Activated CD4-positive, alpha-beta T cell treated with anti-CD3 and anti-CD28 coated beads, Interleukin-2, Interleukin-4, amounts not matched to agents 100 ng/mL and 50 ng/mL, durations not matched to agents 16 hours and 8 hours (primary cell): ENCODE measurements around the gene SMC3.
A peak's percentile ranks its signal among the peaks of the same experiment; 100 is the strongest.
"Not testable (repeated sequence)": the region's sequence is repeated elsewhere in the genome, so short reads cannot be mapped to it uniquely, and the experiment has no call there.

ENCODE experiments used
- DNase-seq: peaks from one replicate; pipeline ENCODE4 v3.0.0-alpha.2; 2020; ENCODE audit warnings: low spot score

The SMC3 gene

DNA sequence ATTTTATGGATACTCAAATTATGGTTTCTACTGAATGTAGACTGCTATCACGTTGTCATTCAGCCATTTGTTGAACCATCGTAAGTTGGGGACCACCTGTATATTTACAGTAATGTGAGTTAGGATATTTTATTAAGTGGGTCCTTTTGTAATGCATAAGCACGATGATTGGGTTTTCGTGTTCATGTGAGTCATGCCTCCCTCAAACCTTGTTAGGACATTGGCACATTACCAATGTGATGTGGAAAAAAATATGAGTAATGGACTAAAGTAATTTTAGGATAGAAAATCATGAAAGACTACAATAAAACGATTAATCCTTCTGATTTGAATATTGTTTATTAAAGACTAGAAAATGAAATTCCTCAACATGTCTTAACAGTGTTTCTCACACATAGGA, 8.7 kb downstream of the SMC3 start:
- no peak for DNase-seq

GRCh38 chr10:110577056-110577455, 9.6 kb downstream of the SMC3 start:
- DNase-seq = no peak

DNA sequence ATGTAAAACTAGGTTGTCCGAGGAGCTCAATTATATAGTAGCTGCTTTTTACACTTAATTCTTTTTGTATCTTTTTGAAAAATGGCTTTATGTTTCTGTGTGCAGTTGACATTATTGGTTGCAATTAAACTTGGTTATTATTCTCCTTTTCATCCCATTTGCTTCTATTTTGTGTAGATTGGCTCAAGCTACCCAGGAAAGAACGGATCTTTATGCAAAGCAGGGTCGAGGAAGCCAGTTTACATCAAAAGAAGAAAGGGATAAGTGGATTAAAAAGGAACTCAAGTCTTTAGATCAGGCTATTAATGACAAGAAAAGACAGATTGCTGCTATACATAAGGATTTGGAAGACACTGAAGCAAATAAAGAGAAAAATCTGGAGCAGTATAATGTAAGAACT, 16.5 kb downstream of the SMC3 start:
- no peak for DNase-seq

DNA sequence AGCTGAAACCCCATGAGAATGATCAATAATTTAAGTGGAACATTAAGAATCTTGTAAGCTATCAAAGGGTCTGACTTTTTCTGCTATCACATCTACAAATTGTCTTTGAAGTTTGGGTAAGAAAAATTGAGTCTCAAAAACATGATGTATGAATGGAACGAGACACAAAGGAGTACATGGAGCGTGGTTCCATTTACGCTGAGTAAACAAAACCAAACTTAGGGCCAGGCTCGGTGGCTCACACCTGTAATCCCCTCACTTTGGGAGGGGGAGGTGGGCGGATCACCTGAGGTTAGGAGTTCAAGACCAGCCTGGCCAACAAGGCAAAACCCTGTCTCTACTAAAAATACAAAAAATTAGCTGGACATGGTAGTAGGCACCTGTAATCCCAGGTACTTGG, 24.3 kb downstream of the SMC3 start:
- DNase-seq = no peak

DNA sequence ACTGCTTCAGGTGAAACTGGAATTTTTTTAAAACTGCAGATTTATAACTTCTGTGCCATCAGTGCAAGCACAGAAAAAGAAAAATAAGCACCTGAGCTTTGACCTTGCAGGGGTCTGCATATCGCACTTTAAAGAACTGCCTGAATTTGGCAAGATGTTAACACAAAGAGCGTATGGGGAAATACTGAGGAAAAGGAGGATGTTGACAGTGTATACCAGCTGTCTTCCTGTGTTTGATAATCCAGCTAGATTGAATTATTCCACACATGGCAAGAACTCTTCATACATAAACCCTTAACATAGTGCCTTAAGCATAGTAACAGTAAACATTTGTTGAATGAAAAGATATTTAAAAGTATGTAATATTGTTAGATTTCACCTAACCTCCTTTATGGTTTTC, 30.0 kb downstream of the SMC3 start:
- DNase-seq = no peak

- DNase-seq = peak; percentile 61
These were observed 33.1 kb downstream of the SMC3 start for GRCh38 chr10:110600487-110601101.

DNA sequence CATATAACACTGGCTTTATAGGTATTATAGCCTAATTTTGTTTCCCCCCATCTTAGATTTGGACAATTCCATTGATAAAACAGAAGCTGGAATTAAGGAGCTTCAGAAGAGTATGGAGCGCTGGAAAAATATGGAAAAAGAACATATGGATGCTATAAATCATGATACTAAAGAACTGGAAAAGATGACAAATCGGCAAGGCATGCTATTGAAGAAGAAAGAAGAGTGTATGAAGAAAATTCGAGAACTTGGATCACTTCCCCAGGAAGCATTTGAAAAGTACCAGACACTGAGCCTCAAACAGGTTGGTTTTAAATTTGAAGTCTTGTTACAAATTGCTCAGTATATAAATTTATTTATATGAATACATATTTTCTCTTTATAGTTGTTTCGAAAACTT, 34.1 kb downstream of the SMC3 start:
- no peak for DNase-seq

- DNase-seq = no peak
These were observed 40.6 kb downstream of the SMC3 start for GRCh38 chr10:110608087-110608486.

DNA sequence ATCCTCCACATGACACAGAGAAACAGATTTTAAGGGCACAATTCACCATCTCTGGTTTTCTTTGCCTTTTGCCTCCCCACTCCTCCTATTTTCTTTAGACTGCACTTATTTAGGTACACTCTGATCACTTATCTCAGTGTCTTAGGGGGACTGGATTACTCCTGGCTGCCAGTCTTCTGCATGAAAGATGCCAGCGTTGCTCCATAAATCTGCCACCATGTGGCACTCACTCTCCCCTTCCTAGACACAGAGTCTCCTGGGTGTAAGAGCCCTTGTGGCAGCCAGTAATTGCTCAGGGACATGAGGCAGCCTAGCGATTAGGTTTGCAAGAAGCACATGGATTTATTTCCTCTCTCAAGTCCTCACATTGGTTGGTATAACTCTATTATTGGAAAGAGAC, 42.1 kb downstream of the SMC3 start:
- no peak for DNase-seq

DNA sequence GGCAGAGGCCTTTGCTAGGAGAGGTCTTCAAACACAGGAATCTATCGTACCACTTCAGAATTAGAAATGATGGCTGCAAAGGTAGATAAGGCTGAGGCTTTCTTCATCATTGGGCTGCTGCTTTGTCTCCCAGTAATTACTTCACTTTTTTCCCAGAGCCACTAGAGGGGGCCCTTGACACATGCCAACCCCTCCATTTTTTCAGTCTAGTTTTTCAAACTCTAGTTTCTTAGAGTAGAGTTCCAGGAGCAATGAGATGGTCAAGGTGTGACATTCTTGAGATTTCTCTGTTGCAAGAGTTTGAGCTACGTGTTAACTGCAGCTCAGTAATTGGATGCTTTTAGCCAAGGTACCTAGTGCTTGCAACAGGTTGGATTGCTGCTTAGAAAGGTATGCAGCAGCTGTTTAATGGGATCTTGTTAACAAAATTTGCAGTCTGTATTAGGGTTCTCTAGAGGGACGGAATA, 42.8 kb downstream of the SMC3 start:
- peak; percentile 67 for DNase-seq

DNA sequence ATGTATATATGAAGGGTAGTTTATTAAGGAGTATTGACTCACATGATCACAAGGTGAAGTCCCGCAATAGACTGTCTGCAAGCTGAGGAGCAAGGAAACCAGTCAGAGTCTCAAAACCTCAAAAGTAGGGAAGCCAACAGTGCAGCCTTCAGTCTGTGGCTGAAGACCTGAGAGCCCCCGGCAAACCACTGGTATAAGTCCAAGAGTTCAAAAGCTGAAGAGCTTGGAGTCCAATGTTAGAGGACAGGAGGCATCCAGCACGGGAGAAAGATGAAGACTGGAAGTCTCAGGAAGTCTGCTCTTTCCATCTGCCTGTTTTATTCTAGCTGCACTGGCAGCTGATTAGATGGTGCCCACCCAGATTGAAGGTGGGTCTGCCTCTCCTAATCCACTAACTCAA, 43.3 kb downstream of the SMC3 start:
- DNase-seq = not testable (repeated sequence)

- DNase-seq = peak; percentile 39
These were observed 44.6 kb downstream of the SMC3 start for GRCh38 chr10:110612087-110612486.

DNA sequence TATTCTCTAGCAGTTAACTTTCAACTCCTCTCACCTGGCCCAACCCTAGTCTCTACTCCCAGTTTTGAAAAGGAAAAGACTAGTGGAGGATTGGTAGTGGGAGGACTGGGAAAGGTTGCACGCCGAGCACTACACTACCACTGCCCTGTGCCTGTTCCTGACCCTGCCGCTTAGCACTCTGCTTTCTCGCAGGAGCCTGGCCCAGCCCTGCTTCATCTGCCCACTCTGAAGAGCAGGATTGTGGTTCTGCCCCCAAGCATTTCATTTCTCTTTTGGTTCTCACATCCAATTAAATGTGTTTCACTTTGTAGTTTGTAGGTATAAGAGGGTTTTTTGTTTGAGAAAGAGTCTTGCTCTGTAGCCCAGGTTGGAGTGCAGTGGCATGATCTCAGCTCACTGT, 45.1 kb downstream of the SMC3 start:
- DNase-seq = no peak

DNA sequence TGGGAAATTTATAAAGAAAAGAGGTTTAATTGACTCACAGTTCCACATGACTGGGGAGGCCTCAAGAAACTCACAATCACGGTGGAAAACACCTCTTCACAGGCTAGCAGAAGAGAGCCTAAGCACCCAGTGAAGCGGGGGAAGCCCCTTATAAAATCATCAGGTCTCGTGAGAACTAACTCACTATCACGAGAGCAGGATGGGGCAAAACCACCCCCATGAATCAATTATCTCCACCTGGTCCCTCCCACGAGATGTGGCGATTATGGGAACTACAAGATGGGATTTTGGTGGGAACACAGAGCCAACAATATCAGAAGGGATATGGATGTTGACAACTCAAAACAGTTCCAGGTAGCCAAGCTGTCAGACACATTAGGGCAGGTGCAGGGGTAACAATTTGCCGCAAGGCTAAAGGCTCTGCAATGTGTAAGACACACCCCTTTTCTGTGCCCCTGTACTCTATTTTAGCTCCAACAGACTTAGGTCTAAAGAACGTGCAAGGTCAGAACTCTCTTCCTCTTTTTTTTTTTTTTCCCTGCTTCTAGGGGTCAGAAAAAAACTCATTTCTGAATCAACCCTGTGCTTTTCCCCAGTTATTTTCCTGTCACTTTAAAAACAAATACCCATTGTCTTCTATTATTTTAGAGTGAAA, 46.0 kb downstream of the SMC3 start:
- DNase-seq = peak; percentile 41

DNA sequence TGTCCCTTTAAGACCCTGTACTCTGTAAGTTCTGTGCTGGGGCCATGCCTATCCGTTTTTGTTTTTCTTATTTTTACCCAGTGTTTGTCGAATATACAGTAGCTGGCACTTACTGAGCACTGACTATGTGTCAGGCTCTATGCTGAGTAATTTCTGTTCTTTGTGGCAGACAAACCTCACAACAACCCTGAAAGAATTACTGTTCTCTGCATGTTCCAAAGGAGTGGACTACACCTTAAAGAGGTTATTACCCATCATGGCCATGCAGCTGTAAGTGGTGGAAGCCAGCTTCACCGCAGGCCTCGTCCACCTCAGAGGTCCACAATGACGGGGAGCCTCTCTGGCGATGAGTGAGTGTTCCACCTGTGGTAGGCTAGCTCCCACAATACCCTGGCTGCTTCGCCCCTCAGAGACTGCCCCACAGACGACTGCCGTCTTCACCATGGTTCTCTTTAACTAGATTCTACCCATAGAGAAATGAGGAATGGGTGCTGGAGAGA, 46.6 kb downstream of the SMC3 start:
- DNase-seq = peak; percentile 76

DNA sequence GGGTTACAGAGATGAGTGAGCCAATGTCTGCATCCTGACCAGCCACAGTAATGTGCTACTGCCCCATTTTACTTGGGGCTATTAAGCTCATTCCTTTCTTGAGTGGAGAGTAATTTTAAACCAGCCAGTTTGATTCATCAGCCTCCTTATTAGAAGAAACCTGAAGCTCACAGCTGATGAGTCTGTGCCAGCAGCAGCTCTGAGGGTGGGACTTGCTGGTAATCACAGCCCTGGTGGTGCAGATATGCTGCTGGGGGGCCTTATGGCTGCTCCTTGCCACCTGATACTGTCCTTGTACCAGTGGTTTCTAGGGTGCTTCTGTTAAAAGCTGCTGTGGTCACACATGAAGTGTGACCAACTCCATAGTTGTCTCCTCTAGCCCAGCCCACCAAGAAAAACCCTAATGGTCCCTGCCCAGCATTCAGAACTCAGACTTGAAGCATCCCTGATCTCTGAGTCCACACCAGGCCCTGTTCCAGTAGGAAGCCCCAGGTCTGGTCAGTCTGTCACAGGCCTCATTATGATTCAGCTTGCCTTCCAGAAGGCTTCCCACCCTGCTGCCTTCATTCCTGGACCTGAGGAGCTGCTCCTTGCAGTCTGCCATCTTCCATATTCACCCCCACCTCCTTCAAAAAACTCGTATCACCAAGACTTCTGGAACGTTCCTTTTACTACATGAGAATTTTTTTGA, 47.7 kb downstream of the SMC3 start:
- no peak for DNase-seq

- DNase-seq = no peak
These were observed 49.1 kb downstream of the SMC3 start for GRCh38 chr10:110616493-110617033.

DNA sequence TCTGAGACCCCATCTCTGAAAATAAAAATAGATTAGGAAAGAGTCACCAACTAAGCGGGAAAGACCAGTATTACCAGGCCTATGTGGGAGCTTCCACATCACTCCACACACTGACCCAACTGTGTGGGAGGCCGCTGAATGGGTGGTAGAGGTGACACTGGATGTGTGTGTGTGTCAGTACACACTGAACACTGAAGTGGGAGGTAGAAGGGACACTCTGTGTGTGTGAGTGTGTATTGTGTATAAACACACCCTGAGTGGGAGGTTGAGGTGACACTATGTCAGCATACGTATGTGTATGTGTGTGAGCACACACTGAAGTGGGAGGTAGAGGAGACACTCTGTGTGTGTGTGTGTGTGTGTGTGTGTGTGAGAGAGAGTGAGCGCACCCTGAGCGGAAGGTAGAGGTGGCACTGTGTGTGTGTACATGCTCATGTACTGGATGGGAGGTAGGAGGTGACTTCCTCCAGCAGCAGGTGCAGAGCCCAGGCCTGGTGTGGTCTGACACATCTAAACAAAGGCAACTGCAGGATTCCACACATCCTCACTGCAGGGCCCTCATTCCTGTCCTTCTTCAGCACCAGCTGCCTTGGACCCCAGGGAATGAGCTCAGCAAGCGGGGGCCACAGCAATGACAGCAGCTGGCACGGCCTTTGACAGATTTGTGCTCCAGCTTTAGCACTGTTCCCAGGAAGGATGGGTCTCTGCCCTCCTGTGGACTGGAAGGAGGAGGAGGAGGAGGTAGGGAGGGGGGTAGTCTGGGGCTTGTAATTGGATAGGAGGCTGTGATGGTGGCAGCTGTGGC, 50.1 kb downstream of the SMC3 start:
- DNase-seq = no peak

DNA sequence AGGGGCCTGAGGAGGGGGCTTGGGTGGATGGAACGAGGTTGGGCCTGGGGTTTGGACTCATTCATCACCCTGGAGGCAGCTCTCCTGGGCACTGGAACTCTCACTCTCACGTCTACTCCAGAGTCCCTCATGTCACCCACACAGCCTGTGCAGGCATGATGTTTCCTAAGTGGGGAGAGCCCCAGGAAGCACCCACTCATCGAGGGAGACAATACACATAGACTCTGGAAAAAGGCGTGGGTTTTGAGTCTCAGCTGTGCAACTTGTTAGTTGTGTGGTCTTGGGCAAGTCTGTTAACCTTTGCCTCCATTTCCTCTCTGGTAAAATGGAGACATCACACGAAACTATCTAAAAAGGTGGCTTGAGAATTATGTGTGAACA, 50.7 kb downstream of the SMC3 start:
- DNase-seq = peak; percentile 15

DNA sequence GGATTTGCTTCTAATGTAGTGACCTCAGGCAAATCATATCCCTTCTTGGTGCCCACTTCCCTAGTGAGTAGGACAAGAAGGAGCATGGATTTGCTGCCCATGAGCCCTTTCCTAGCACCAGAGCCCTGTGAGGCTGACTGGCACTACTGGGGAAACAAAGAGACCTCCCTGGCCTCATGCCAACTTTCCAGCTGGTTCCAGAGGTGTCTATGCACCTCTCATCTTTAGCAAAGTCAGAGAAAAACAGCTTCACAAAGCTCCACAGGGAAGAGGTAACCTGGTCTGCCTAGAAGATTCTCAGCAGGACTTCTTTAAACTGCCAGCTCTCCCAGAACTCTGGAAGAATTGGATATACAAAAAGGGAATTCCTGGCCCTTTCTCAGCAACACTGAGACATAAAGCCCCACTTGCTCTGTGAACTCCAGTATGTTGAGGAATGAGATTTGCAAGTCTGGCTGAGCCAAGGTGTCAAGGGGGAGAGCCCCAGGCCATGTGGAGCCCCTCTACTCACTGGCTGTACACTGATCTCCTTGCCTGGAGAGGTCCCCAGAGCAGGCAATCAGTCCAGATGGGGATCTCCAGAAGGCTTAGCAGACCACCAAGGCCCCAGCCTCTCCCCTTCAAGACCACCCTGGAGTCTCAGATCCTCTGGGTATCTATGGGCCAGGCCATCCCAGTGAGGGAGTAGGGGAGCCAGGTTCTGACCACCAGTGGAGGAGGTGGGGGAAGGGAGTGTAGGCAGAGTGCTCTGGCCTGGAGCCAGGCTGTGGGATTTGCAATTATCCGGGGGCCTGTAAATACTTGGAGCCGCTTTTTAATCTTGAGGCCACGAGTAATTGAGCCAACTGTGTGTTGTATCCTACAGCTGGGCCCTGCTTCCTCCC, 52.3 kb downstream of the SMC3 start:
- no peak for DNase-seq

DNA sequence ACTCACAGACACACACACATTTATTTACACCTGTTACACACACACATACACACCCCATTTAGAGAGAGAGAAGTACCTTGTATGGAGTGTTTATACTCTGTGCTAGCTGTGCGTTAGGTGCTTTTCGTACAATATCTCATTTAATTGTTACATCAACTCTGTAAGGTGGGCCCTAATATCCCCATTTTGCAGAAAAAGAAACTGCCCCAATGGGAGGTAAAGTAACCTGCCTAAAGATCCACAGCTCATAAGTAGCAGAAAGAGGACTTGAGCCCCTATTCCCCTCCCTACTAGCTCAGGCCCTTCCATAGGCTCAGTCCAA, 52.9 kb downstream of the SMC3 start:
- DNase-seq = no peak
